B cell (primary cell): Measurements from ENCODE around the gene OR2M5.

Source experiments
- EZH2 ChIP-seq: IDR thresholded peaks from 2 replicates; pipeline ENCODE4 v1.6.1; 2012; ENCODE audit warnings: borderline replicate concordance, low read depth, mild to moderate bottlenecking, moderate library complexity, low read length; ENCODE audit not compliant: insufficient read depth, poor library complexity, severe bottlenecking
- TF ChIP-seq, protein P1 (sequence below): fragments of 200-600 bp; IDR thresholded peaks from one replicate; pipeline ENCODE4 v1.8.0; 2022; ENCODE audit warnings: antibody characterized with exemption, mild to moderate bottlenecking

DNA sequence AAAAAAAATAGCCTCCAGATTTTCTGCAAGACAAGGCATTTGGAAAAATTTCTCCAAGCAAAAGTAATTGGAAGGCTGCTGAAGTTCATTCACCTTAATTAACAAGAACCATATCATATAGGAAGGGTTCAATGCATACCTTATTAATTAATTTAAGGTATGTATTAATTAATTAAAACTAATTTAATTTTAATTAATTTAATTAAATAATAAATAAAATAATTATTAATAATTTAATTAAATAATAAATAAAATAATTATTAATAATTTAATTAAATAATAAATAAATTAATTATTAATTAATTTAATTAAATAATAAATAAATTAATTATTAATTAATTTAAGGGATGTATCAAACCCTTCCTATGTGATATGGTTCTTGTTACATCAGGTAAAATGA, 42.1 kb upstream of the OR2M5 start:
- TF ChIP-seq, protein P1, sequence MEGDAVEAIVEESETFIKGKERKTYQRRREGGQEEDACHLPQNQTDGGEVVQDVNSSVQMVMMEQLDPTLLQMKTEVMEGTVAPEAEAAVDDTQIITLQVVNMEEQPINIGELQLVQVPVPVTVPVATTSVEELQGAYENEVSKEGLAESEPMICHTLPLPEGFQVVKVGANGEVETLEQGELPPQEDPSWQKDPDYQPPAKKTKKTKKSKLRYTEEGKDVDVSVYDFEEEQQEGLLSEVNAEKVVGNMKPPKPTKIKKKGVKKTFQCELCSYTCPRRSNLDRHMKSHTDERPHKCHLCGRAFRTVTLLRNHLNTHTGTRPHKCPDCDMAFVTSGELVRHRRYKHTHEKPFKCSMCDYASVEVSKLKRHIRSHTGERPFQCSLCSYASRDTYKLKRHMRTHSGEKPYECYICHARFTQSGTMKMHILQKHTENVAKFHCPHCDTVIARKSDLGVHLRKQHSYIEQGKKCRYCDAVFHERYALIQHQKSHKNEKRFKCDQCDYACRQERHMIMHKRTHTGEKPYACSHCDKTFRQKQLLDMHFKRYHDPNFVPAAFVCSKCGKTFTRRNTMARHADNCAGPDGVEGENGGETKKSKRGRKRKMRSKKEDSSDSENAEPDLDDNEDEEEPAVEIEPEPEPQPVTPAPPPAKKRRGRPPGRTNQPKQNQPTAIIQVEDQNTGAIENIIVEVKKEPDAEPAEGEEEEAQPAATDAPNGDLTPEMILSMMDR: no peak
- no peak for TF ChIP-seq EZH2
